ENCODE measurements around the gene CYP3A5.

DNA sequence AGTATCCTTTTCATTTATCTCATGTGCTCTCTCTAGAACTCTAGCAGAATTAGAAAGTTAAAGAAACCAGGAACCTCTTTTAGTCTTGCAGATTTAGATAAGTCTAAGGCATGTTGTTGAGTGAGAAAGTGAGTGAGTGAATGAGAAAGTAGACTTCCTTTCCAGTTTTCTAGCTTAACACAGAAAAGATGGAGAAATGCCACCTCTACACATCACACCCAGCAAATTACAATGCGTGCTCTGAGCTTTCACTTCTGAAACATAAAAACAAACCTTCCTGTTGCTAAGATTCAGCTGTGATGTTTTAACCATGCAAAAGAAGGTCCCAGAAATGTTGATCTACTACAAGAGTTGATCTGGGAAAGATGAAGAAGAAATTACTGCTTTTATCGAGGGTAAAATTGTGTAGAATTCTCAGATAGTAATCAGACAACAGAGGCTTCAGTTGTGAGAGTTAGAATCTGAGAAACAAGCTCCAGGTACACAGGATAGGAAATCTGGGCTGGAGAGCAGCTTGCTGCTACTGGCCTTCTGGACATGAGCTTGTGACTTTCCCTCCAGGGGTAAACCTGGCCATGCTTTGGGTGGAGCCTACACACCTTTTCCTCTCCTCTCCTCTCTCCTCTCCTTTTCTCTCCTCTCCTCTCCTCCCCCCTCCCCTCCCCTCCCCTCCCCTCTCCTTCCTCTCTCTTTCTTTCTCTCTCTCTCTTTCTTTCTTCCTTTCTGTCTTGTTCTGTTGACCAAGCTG, 4.6 kb downstream of the CYP3A5 start:
- TF ChIP-seq CTCF (conservative IDR thresholded peaks at IDR 0.05; ENCODE audit: low read depth, low read length) = no peak
- TF ChIP-seq BHLHE40 (IDR thresholded peaks at IDR 0.05; ENCODE audit: low read depth, low read length) = no peak

All from IMR-90 (cell line).